Neural cell (in vitro differentiated cells): ENCODE data around the gene NEIL1. TPM values are rescaled to one million over a fixed set of nuclear protein-coding genes. Genes with fewer than 3 reads are reported as not detected.

ENCODE experiments used
- H2AFZ ChIP-seq: fragments of 200-600, 300-800 bp; sonication (generic), shearing (Covaris generic); 2 replicates; pipeline ENCODE4 v1.6.0; 2014; ENCODE audit warnings: low read depth, mild to moderate bottlenecking, antibody characterized with exemption, low read length, moderate library complexity
- H3F3A ChIP-seq: fragments of 200-600 bp; shearing (Covaris generic); 2 replicates; pipeline ENCODE4 v1.6.1; 2016; ENCODE audit warnings: mild to moderate bottlenecking, moderate library complexity, mixed read lengths, antibody characterized with exemption, low read length; ENCODE audit not compliant: insufficient read depth, poor library complexity, severe bottlenecking
- H3K27ac ChIP-seq: fragments of 200-600, 300-800 bp; sonication (generic), shearing (Covaris generic); 2 replicates; pipeline ENCODE4 v1.5.1; 2014; ENCODE audit warnings: mild to moderate bottlenecking, low read length, moderate library complexity
- H3K27me3 ChIP-seq: fragments of 300-800, 200-600 bp; sonication (generic), shearing (Covaris generic); 2 replicates; pipeline ENCODE4 v1.6.0; 2014; ENCODE audit warnings: mild to moderate bottlenecking, low read depth, low read length, moderate library complexity; ENCODE audit not compliant: insufficient read depth
- H3K36me3 ChIP-seq: fragments of 300-800, 200-600 bp; sonication (generic), shearing (Covaris generic); 2 replicates; pipeline ENCODE4 v1.5.1; 2014; ENCODE audit warnings: mild to moderate bottlenecking, antibody characterized with exemption, low read length, moderate library complexity; ENCODE audit not compliant: insufficient read depth
- H3K4me2 ChIP-seq: fragments of 300-800, 200-600 bp; sonication (generic), shearing (Covaris generic); 2 replicates; pipeline ENCODE4 v1.6.0; 2014; ENCODE audit warnings: mild to moderate bottlenecking, low read length
- H3K4me3 ChIP-seq: fragments of 300-800, 200-600 bp; sonication (generic), shearing (Covaris generic); 2 replicates; pipeline ENCODE4 v1.5.1; 2014; ENCODE audit warnings: mild to moderate bottlenecking, low read length, moderate library complexity
- H3K79me2 ChIP-seq: fragments of 200-600 bp; shearing (Covaris generic); replicated peaks from 2 replicates; pipeline ENCODE4 v1.6.0; 2014; ENCODE audit warnings: mild to moderate bottlenecking, low read length, moderate library complexity; ENCODE audit not compliant: insufficient read depth
- H3K9ac ChIP-seq: fragments of 300-800, 200-600 bp; sonication (generic), shearing (Covaris generic); 2 replicates; pipeline ENCODE4 v1.6.1; 2016; ENCODE audit warnings: mild to moderate bottlenecking, low read length, mixed read lengths
- H3K9me2 ChIP-seq: fragments of 200-600 bp; shearing (Covaris generic); 2 replicates; pipeline ENCODE4 v1.6.1; 2016; ENCODE audit warnings: mild to moderate bottlenecking, low read length, mixed read lengths; ENCODE audit not compliant: insufficient read depth
- H3K9me3 ChIP-seq: fragments of 200-600, 300-800 bp; sonication (generic), shearing (Covaris generic); 2 replicates; pipeline ENCODE4 v1.6.1; 2016; ENCODE audit warnings: mild to moderate bottlenecking, mixed run types, low read length, moderate library complexity, mixed read lengths
- H4K20me1 ChIP-seq: fragments of 200-600 bp; shearing (Covaris generic); 2 replicates; pipeline ENCODE4 v1.6.1; 2016; ENCODE audit warnings: mild to moderate bottlenecking, mixed run types; ENCODE audit not compliant: insufficient read depth
- EP300 ChIP-seq: fragments of 450-650 bp; conservative IDR thresholded peaks from 2 replicates; pipeline ENCODE4 v1.6.1; 2014; ENCODE audit warnings: antibody characterized with exemption, mild to moderate bottlenecking, moderate library complexity; ENCODE audit not compliant: poor library complexity, severe bottlenecking
- EZH2 ChIP-seq: fragments of 200-600, 300-800 bp; shearing (Covaris generic), sonication (generic); IDR thresholded peaks from 2 replicates; pipeline ENCODE4 v1.6.1; 2014; ENCODE audit warnings: antibody characterized with exemption, low read length, borderline replicate concordance, mild to moderate bottlenecking; ENCODE audit not compliant: insufficient read depth, poor library complexity, severe bottlenecking
- MXI1 ChIP-seq: fragments of 450-650 bp; conservative IDR thresholded peaks from 2 replicates; pipeline ENCODE4 v1.6.1; 2014; ENCODE audit warnings: antibody characterized with exemption, mild to moderate bottlenecking; ENCODE audit not compliant: poor library complexity, severe bottlenecking
- POLR2AphosphoS5 ChIP-seq: IDR thresholded peaks from 2 replicates; pipeline ENCODE4 v1.6.1; 2012
- RAD21 ChIP-seq: fragments of 450-650 bp; conservative IDR thresholded peaks from 2 replicates; pipeline ENCODE4 v1.6.1; 2014; ENCODE audit warnings: antibody characterized with exemption, mild to moderate bottlenecking, moderate library complexity
- SMC3 ChIP-seq: fragments of 450-650 bp; conservative IDR thresholded peaks from 2 replicates; pipeline ENCODE4 v1.6.1; 2014; ENCODE audit warnings: antibody characterized with exemption, mild to moderate bottlenecking, moderate library complexity; ENCODE audit not compliant: poor library complexity
- TAF1 ChIP-seq: IDR thresholded peaks from 2 replicates; pipeline ENCODE4 v1.6.1; 2012; ENCODE audit warnings: low read depth
- polyA plus RNA-seq: library from polyadenylated mRNA; depleted of rRNA; stranded (reverse); fragments of >200 nt; gene quantifications from 2 replicates; pipeline ENCODE4 v1.2.3, GENCODE V29; 2014
- TF ChIP-seq, protein P1 (sequence below): IDR thresholded peaks from 2 replicates; pipeline ENCODE4 v1.6.1; 2012; ENCODE audit warnings: borderline replicate concordance
- TF ChIP-seq, protein P2 (sequence below): fragments of 450-650 bp; IDR thresholded peaks from 2 replicates; pipeline ENCODE4 v1.5.1; 2014; ENCODE audit warnings: antibody characterized with exemption, mild to moderate bottlenecking, moderate library complexity; ENCODE audit not compliant: poor library complexity, severe bottlenecking

The NEIL1 gene
- polyA plus RNA-seq, 1 donor from 2014 or later = 18.6 TPM

DNA sequence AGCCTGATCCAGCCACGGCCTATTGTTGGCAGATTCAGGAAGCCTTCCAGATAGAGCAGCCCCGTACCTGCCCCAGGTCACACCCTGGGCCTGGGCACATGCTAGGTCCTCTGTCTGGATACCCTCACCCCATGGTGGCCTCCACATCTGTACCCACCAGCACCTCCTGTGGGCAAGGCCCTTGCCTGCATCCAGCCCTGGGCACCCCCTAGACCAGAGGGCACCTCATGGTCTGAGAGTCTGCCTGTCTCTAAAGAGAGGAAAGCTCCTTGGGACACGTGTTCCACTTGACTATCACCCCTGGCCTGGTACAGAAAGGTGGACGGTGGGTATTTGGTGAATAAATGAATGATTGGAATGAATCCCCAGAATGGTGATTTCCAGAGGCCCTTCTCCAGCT lies 19.8 kb upstream of the NEIL1 start:
- Histone ChIP-seq H3K27me3 (no peaks in the 10 kb centered on the region), H4K20me1 (no peaks in the 10 kb centered on the region), H3K9me2 (no peaks in the 10 kb centered on the region), H3K27ac (no peak overlapping the region), H3K9me3 (no peaks in the 10 kb centered on the region), H3K9ac (no peak overlapping the region), H3K36me3 (no peaks in the 10 kb centered on the region), H2AFZ (no peak overlapping the region), H3K79me2 (no peaks in the 10 kb centered on the region), H3K4me3 (no peak overlapping the region), H3F3A (no peaks in the 10 kb centered on the region), H3K4me2 (no peak overlapping the region)
- TF ChIP-seq, protein P1, sequence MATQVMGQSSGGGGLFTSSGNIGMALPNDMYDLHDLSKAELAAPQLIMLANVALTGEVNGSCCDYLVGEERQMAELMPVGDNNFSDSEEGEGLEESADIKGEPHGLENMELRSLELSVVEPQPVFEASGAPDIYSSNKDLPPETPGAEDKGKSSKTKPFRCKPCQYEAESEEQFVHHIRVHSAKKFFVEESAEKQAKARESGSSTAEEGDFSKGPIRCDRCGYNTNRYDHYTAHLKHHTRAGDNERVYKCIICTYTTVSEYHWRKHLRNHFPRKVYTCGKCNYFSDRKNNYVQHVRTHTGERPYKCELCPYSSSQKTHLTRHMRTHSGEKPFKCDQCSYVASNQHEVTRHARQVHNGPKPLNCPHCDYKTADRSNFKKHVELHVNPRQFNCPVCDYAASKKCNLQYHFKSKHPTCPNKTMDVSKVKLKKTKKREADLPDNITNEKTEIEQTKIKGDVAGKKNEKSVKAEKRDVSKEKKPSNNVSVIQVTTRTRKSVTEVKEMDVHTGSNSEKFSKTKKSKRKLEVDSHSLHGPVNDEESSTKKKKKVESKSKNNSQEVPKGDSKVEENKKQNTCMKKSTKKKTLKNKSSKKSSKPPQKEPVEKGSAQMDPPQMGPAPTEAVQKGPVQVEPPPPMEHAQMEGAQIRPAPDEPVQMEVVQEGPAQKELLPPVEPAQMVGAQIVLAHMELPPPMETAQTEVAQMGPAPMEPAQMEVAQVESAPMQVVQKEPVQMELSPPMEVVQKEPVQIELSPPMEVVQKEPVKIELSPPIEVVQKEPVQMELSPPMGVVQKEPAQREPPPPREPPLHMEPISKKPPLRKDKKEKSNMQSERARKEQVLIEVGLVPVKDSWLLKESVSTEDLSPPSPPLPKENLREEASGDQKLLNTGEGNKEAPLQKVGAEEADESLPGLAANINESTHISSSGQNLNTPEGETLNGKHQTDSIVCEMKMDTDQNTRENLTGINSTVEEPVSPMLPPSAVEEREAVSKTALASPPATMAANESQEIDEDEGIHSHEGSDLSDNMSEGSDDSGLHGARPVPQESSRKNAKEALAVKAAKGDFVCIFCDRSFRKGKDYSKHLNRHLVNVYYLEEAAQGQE = no peak
- TF ChIP-seq TAF1 (no peak), SMC3 (no peak), MXI1 (no peak), EZH2 (no peak), POLR2AphosphoS5 (no peak), RAD21 (no peak), EP300 (no peak)
- TF ChIP-seq, protein P2, sequence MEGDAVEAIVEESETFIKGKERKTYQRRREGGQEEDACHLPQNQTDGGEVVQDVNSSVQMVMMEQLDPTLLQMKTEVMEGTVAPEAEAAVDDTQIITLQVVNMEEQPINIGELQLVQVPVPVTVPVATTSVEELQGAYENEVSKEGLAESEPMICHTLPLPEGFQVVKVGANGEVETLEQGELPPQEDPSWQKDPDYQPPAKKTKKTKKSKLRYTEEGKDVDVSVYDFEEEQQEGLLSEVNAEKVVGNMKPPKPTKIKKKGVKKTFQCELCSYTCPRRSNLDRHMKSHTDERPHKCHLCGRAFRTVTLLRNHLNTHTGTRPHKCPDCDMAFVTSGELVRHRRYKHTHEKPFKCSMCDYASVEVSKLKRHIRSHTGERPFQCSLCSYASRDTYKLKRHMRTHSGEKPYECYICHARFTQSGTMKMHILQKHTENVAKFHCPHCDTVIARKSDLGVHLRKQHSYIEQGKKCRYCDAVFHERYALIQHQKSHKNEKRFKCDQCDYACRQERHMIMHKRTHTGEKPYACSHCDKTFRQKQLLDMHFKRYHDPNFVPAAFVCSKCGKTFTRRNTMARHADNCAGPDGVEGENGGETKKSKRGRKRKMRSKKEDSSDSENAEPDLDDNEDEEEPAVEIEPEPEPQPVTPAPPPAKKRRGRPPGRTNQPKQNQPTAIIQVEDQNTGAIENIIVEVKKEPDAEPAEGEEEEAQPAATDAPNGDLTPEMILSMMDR = no peak

DNA sequence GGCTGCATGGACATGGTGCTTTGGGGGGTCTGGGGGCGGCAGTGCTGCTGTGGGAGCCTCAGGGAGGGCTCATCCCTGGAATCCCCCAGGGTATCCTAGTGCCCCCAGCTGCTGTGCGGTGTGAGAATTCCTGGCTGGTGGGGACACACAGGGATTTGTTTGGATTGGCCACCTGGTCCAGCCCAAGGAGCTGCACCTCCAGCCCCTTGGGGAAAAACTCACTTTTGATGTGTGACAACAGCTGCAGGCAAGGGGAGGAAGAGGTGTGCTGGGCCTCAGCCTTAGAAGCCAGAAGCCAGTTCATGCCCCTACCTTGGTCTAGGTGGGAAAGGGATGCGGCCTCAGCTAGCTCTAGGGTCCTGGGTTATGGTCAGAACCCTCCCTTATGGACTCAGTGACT lies 19.3 kb upstream of the NEIL1 start:
- H4K20me1 ChIP-seq = no peaks in the 10 kb centered on the region
- no peaks in the 10 kb centered on the region for H3K79me2 ChIP-seq
- H3K4me3 ChIP-seq = no peak overlapping the region
- no peaks in the 10 kb centered on the region for H3K9me2 ChIP-seq
- no peaks in the 10 kb centered on the region for H3K9me3 ChIP-seq
- H2AFZ ChIP-seq = no peak overlapping the region
- H3K36me3 ChIP-seq = no peaks in the 10 kb centered on the region
- TF ChIP-seq, protein P2 = no peak
- no peak for TF ChIP-seq EP300
- H3K4me2 ChIP-seq = no peak overlapping the region
- H3K27ac ChIP-seq = no peak overlapping the region
- no peaks in the 10 kb centered on the region for H3F3A ChIP-seq
- H3K27me3 ChIP-seq = no peaks in the 10 kb centered on the region
- no peak overlapping the region for H3K9ac ChIP-seq
